Activated CD4-positive, CD25-positive, alpha-beta regulatory T cell treated with anti-CD3 and anti-CD28 coated beads, Interleukin-2, amount 50 U/mL, for 24 hours (primary cell): ENCODE results near the gene TAX1BP1.
"Not testable (repeated sequence)": the region's sequence is repeated elsewhere in the genome, so short reads cannot be mapped to it uniquely, and the experiment has no call there.

ENCODE experiments used
- ATAC-seq, 2 donors: fragments of 150-1000 bp; cut with Tn5 transposase; one replicate each; pipeline ENCODE4 v1.10.0; 2021; ENCODE audit warnings: mild to moderate bottlenecking in 1 of 2, moderate library complexity in 1 of 2

TAX1BP1 gene

DNA sequence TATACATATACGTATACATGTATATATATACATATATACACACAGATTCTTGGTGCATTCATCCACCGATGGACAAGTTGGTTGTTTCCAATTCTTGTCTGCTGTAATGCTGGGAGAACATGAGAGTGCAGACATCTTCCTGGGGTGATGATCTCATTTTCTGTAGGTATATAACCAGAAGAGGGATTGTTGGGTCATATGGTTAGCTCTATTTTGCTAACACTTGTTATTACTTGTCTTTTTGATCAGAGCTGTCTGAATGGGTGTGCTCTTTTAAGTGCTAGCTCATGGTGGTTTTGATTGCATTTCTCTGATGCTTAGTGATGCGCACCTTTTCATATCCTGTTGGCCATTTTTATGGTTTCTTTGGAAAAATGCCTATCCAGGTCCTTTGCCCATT is 106.4 kb downstream of the TAX1BP1 start:
- no peak for ATAC-seq

DNA sequence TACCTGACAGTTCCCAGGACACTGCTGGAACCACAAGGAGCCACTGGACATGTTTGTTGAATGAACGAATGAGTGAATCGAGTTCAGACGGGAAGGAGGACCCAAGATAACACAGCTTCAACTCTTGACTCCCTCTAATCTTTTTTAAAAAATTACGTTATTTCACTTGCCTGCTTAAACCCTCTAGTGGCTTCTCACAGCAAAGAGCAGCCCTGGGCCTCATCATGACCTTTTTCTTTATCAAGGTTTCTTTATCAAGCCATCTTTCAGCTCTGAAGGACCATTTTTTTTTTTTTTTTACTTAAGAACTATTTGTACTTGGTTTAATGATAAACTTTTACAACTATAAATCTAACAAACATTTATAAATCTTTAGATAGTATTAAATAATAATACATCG is 110.6 kb downstream of the TAX1BP1 start:
- ATAC-seq = no peak

DNA sequence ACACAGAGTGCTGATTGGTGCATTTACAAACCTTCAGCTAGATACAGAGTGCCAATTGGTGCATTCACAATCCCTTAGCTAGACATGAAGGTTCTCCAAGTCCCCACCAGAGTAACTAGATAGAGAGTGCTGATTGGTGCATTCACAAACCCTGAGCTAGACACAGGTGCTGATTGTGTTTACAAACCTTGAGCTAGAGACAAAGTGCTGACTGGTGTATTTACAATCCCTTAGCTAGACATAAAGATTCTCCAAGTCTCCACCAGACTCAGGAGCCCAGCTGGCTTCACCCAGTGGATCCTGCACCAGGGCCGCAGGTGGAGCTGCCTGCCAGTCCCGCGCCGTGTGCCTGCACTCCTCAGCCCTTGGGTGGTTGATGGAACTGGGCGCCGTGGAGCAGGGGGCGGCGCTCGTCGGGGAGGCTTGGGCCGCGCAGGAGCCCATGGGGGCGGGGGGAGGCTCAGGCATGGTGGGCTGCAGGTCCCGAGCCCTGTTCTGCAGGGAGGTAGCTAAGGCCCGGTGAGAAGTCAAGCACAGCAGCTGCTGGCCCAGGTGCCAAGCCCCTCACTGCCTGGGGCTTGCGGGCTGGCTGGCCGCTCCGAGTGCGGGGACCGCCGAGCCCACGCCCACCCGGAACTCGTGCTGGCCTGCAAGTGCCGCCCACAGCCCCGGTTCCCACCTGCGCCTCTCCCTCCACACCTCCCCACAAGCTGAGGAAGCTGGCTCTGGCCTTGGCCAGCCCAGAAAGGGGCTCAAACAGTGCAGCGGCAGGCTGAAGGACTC is 116.9 kb downstream of the TAX1BP1 start:
- ATAC-seq = not testable (repeated sequence)

- no peak for ATAC-seq
Measured at GRCh38 chr7:27860800-27861199, 120.8 kb downstream of the TAX1BP1 start.

DNA sequence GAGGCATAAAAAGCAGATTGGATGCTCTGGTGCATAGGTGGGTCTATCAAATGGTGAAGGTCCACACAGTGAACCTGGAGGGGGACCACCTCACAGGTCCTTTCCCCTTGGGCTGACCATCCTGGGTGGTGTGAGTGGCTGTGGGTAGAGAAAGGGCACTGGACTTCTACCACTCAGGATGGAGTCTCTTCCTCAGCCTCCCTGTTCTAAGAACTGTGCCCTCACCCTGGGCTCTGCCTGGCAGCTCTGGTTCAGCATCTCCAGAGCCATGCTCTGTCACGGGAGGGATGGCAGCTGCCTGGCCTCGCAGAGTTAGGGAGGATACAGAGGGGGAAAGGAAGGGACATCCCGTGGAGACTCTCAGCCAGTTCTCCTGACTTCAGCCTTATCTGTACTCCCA is 121.8 kb downstream of the TAX1BP1 start:
- ATAC-seq = no peak

DNA sequence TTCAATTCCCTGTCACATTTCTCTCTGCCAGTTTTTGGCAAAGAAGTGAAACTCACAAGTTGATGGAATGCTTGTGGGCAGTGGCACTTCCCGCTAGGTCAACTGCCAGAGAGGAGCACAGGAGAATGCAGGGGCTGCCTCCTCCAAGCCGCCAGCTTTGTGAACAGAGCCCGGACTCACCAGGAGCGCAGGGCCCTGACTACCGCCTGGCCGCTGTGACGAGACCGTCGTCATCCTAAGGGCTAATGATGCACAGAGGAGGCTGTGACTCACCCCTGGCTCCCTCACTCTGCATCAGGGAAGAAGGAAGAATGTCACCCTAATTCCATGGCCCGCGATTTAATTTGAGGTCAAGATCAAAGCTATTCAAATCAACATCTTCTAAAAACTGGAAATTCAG is 123.9 kb downstream of the TAX1BP1 start:
- no peak for ATAC-seq

DNA sequence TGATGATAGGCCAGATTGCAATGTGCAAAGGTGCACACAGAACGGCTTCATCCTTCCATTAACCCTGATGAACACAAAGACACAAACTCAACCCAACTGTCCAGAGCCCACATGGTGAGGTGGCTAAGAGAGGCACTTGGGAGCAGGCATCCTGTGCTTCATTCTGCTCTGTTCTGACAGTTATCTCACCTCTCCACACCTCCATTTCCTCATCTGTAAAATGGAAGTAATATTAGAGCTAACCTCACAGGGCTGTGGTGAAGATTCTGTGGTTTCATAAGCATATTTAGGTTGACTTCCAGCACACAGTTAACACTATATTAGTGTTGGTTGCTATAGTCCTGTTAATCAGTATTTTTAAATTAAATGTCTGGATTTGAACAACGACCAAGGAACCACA is 126.3 kb downstream of the TAX1BP1 start:
- no peak for ATAC-seq

DNA sequence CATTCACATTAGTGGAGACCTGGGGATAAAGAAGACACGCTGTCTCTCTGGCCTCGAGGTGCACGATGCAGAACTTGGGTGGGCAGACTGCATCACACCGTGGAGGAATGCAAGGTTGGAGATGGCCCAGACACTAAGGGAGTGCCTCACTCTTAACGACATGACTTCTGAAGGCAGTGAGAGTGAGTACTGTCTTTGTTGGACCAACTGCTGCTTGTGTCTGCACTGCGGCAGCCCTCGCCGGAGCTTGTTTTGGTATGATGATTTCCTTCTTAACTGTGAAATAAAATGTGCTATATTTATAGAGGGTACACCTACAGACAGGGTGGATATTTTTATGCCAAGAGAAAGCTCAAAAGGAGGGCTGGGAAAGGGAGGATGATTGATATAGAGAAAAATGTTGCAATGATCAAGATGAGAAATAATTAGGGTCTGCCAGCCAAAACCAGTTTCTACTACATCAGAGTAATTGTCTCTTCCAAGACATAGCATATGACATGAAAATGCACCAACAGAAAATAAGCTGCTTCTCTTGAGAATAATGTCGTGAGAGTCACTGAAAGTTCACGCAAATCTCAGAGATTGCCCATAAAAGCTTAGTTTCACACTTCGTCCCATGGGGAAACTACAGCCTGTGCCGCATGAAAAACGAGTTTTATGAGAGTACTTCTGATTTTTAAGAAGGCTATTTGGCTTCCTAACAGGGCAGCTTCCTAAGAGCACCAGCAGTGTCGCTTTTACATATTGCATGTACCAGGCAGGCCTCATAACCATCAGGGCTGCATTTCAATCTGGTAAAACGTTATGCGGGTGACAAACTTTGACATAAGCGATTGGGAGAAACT is 127.1 kb downstream of the TAX1BP1 start:
- ATAC-seq = no peak

DNA sequence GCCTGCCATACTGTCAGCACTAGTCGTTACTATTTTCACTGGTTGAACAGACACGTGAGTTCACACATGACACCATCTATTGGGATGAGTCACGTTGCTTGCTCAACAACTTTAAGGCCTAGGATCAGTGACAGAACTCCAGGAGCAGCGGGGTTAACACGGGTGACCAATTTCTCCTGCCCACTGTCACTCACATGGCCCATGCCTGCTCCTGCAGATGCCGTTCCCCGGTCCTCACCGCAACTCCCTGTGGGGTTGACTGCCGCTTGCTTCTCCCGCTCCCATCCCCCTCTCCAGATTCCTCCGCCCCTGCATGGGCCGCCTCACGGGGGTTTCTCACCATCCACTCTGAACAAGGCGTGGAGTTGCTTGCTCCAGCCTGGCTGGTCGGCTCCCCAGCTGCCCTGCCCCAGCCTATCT is 128.2 kb downstream of the TAX1BP1 start:
- no peak for ATAC-seq

GRCh38 chr7:27869056-27869455 is 129.1 kb downstream of the TAX1BP1 start:
- no peak for ATAC-seq

GRCh38 chr7:27870595-27870994 is 130.6 kb downstream of the TAX1BP1 start:
- no peak for ATAC-seq

DNA sequence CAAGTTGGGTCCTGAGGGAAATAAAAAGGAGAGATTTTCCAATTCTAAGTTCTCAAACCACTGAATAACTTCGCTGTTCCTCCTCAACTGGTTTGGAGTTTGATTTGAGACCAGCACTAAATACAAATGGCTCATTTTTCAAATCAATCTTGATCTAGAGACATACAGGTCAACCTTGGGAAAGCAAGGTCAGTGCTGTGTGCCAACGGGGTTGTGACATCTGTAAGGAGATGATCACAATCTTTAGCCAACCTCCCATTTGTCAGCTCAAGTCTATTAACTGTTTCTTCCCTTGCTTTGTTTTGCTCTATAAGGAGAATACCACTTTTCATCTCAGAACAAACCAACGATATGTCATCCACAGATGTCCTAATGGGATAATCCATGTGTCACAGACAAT is 131.1 kb downstream of the TAX1BP1 start:
- ATAC-seq = no peak

DNA sequence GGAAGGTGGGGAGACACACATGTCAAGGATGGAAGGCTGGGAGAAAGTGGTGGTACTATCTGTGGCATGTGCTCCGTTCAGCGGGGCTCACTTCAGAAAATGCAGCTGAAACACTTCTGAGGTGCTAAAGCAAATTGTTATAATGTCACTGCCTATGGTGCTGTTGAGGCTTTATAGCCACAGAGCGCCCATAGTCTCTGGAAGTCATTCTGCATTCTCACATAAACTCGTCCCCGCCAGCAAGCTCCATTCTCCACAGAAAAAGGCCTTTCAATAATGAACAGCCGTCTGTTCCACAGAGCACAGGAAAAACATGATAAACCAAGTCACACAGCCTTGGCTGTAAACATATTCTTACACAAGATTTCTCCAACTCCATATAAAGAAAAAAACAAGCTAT is 131.9 kb downstream of the TAX1BP1 start:
- ATAC-seq = no peak

- ATAC-seq = no peak
Measured at GRCh38 chr7:27872356-27873275, 132.7 kb downstream of the TAX1BP1 start.

GRCh38 chr7:27873981-27874957 is 134.3 kb downstream of the TAX1BP1 start:
- no peak for ATAC-seq

- no peak for ATAC-seq
Measured at GRCh38 chr7:27875061-27875460, 135.1 kb downstream of the TAX1BP1 start.

DNA sequence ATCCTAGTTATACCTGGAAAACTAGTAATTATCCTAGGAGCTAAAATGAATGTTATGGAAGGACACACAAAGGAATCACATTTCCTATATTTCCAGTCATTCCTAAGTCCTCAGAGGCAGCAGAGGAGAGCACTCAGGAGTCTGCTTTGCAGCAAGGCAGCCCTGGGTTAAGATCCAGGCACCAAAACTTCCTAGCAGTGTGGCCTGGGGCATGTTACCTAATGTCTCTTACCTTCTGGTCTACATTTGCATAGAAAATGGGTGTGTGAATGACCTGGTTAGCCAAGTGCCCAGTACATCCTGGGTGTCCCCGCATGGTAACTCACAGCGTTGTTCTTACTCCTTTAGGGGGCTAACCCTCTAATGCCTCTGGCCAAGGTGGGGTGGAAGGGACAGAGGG is 135.9 kb downstream of the TAX1BP1 start:
- no peak for ATAC-seq

DNA sequence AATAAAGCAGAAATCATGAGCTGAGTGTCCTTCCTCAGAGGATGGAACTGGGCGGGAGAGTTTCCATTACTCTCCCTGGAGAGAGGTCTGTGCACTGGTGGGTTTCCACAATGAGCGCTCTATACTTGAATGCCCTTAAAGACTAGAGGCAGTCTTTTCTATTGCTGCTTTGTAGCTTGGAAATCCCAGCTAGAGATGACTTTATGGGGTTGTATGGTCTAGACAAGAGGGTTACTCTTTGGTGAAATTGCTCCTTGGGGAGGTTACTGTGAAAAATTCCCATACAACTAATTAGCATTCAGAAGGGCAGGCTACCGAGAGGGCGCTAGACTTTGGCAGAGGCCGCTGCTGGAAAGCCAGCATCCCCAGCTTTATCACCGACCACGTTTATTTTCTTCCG is 136.8 kb downstream of the TAX1BP1 start:
- ATAC-seq = no peak
